MV-4-11 (cell line): ENCODE data around the gene POMZP3.
"Not testable (repeated sequence)": the region's sequence is repeated elsewhere in the genome, so short reads cannot be mapped to it uniquely, and the experiment has no call there.

ENCODE experiments used
- DNase-seq: peaks from one replicate; lab custom pipeline; 2025; lab: John Stamatoyannopoulos, UW

Gene POMZP3

GRCh38 chr7:76586585-76587315 lies 40.3 kb downstream of the POMZP3 start:
- DNase-seq = not testable (repeated sequence)

- DNase-seq = not testable (repeated sequence)
Measured at GRCh38 chr7:76583636-76584281, 43.3 kb downstream of the POMZP3 start.

GRCh38 chr7:76582848-76583631 lies 44.0 kb downstream of the POMZP3 start:
- peak; percentile 24 for DNase-seq

DNA sequence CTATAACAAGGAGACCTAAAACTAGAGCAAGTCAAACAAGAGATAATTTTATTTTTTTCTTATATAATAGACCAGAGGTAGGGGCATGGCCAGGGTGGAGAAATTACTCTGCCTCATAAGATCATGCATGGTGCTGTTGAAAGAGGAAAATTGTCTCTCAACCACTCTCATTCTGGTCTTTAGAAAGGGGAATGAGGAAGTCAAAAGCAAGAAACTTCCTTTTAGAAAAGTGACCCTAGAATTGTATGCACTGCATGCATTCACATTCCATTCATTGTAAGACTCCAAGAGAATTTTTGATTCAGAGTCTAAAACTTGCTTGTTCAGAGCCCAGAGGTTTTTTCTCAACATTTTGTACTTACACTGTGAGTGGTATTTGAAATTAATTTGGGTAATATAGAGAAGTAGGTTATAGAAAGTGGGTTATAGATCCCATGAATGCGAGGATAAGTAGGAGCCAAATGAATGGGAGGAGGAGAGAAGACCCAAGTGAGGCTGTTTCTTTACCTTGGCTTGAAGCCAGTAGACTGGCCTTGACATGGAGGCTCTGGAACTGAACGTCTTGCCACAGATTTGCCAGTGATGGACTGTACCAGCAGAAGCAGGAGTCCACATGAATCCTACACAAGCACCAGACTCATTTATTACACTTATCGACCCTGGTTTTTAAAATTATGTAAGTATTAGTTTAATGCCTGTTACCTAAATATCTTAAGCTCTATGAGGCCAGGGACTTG lies 51.0 kb downstream of the POMZP3 start:
- not testable (repeated sequence) for DNase-seq

DNA sequence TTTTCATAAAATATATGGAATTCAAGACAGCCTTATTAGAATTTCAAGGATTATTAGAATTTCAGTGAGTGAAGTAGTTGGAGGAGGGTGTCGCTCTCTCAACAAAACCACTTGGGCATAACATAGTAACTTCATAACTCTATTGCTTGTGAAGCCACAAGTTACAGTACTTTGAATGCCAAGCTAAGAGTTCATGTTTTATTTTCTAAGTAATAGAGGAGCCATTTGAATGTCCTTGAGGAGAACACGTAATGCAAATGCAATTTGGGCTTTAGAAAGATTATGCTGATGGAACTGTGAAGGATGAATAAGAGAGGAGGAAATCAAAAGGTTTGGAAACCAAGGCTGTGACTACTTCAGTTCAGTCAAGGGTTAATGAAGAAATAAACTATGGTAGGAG lies 51.6 kb downstream of the POMZP3 start:
- not testable (repeated sequence) for DNase-seq

DNA sequence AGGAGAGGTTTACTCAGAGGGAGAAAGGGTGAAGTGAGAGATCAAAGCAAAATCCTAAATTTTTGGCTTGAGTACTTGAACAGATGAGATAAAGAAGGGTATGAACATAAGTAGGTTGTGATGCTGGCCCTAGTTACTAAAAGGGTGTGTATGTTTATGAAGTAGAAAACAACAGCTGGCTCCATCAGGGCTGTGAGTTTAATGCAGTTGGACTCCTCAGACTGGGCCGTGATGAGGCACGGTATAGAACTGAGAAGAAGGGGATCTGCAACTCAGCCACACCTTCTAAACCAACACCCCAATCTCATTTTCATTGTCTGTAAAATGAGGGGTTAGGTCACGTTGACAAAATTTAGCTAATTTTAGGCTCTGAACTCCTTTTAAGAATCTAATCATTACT lies 54.8 kb downstream of the POMZP3 start:
- DNase-seq = not testable (repeated sequence)

- peak; percentile 73 for DNase-seq
Measured at GRCh38 chr7:76570324-76570775, 56.7 kb downstream of the POMZP3 start.

- DNase-seq = not testable (repeated sequence)
Measured at GRCh38 chr7:76568742-76569141, 58.3 kb downstream of the POMZP3 start.

DNA sequence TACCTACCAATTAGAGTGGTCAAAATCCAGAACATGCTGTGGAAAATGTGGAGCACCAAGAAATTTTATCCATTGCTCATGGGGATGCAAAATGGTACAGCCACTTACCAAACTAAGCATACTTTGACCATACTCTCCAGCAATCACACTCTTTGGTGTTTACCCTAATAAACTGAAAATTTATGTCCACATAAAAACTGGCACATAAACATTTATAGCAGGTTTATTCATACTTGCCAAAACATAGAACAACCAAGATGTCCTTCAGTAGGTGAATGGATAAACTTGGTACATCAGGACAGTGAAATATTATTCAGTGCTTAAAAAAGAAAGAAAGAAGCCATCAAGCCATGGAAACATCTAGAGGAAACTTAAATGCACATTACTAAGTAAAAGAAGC lies 59.3 kb downstream of the POMZP3 start:
- DNase-seq = not testable (repeated sequence)

GRCh38 chr7:76567311-76567710 lies 59.8 kb downstream of the POMZP3 start:
- not testable (repeated sequence) for DNase-seq

DNA sequence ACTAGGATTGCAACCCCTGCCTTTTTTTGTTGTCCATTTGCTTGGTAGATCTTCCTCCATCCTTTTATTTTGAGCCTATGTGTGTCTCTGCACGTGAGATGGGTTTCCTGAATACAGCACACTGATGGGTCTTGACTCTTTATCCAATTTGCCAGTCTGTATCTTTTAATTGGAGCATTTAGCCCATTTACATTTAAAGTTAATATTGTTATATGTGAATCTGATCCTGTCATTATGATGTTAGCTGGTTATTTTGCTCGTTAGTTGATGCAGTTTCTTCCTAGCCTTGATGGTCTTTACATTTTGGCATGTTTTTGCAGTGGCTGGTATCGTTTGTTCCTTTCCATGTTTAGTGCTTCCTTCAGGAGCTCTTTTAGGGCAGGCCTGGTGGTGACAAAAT lies 62.1 kb downstream of the POMZP3 start:
- DNase-seq = not testable (repeated sequence)

GRCh38 chr7:76561342-76561741 lies 65.7 kb downstream of the POMZP3 start:
- DNase-seq = not testable (repeated sequence)

DNA sequence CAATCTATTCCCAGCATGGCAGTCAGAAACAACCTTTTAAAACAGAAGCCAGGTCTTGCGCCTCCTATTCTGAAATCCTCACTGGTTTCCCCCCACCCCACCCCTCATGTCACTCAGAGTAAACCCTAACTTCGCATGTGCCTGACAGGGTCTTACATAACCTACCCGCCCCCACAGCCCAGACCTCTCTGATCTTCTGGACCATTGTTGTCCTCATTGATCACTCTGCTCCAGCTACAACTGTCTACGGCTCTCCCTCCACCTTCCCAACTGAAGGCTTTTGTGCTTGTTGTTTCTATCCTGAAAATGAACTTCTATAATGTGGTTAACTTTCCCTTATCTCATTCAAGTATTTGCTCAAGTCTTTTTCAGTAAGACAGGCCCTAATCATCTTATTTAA lies 66.9 kb downstream of the POMZP3 start:
- not testable (repeated sequence) for DNase-seq
